Keratinocyte (primary cell): ENCODE results near the gene NEDD8. TPM values are rescaled to one million over a fixed set of nuclear protein-coding genes. Genes with fewer than 3 reads are reported as not detected.

Experiments used
- DNase-seq: peaks from one replicate; pipeline ENCODE4 v3.0.0-alpha.2; 2011; ENCODE audit warnings: low read depth, missing footprints, low spot score
- FAIRE-seq: peaks from 2 replicates; lab custom pipeline; 2011; peaks lifted over from hg19 to GRCh38; lab: Jason Lieb, UNC
- H2AFZ ChIP-seq: 2 replicates; pipeline ENCODE4 v1.6.0; 2012; ENCODE audit warnings: low read length, control low read depth, inconsistent platforms; ENCODE audit not compliant: control insufficient read depth
- H3K27ac ChIP-seq: 2 replicates; pipeline ENCODE4 v1.5.1; 2011; ENCODE audit warnings: low read length; ENCODE audit not compliant: control insufficient read depth, insufficient read depth
- H3K27me3 ChIP-seq: 3 replicates; pipeline ENCODE4 v1.6.0; 2011; ENCODE audit warnings: low read length; ENCODE audit not compliant: control insufficient read depth, insufficient read depth; ENCODE audit errors: extremely low read depth
- H3K36me3 ChIP-seq, 2 experiments: 2 replicates in 1 of 2; 3 replicates in 1 of 2; pipeline ENCODE4 v1.5.1; 2011; ENCODE audit warnings: low read length in 2 of 2, mild to moderate bottlenecking in 1 of 2; ENCODE audit not compliant: control insufficient read depth in 2 of 2, insufficient read depth in 2 of 2; ENCODE audit errors: extremely low read depth in 1 of 2
- H3K4me1 ChIP-seq: 3 replicates; pipeline ENCODE4 v1.5.1; 2011; ENCODE audit warnings: low read length; ENCODE audit not compliant: control insufficient read depth, insufficient read depth; ENCODE audit errors: extremely low read depth
- H3K4me2 ChIP-seq: 3 replicates; pipeline ENCODE4 v1.6.0; 2011; ENCODE audit warnings: low read depth, low read length; ENCODE audit not compliant: control insufficient read depth, insufficient read depth; ENCODE audit errors: extremely low read depth
- H3K4me3 ChIP-seq, 3 experiments: fragments of 200-600 bp in 1 of 3; sonication (generic) in 1 of 3; 2 replicates in 2 of 3; 3 replicates in 1 of 3; pipeline ENCODE4 v1.5.1; 2011 to 2016; ENCODE audit warnings: low read length in 3 of 3, mild to moderate bottlenecking in 3 of 3, control low read depth in 2 of 3, inconsistent platforms in 1 of 3, low read depth in 1 of 3, mixed read lengths in 1 of 3, mixed run types in 1 of 3, moderate library complexity in 1 of 3; ENCODE audit not compliant: control insufficient read depth in 2 of 3, insufficient read depth in 2 of 3; ENCODE audit errors: extremely low read depth in 1 of 3
- H3K79me2 ChIP-seq: 2 replicates; pipeline ENCODE4 v1.6.0; 2012; ENCODE audit warnings: low read length; ENCODE audit not compliant: control insufficient read depth, insufficient read depth
- H3K9ac ChIP-seq: 3 replicates; pipeline ENCODE4 v1.6.0; 2011; ENCODE audit warnings: low read length; ENCODE audit not compliant: control insufficient read depth, insufficient read depth; ENCODE audit errors: extremely low read depth
- H3K9me1 ChIP-seq: 3 replicates; pipeline ENCODE4 v1.6.0; 2011; ENCODE audit warnings: low read length; ENCODE audit not compliant: control insufficient read depth, insufficient read depth; ENCODE audit errors: extremely low read depth
- H3K9me3 ChIP-seq: 2 replicates; pipeline ENCODE4 v1.5.1; 2012; ENCODE audit warnings: low read depth, low read length; ENCODE audit not compliant: control insufficient read depth
- H4K20me1 ChIP-seq: 3 replicates; pipeline ENCODE4 v1.6.0; 2011; ENCODE audit warnings: low read length; ENCODE audit not compliant: control insufficient read depth, insufficient read depth; ENCODE audit errors: extremely low read depth
- CTCF ChIP-seq, 3 experiments: IDR thresholded peaks in 1 of 3; conservative IDR thresholded peaks in 1 of 3; optimal IDR thresholded peaks in 1 of 3; 2 replicates in 2 of 3; 3 replicates in 1 of 3; pipeline versions ENCODE3 to v1.5.1; 2011; ENCODE audit warnings: low read length in 3 of 3, mild to moderate bottlenecking in 3 of 3, moderate library complexity in 2 of 3, control low read depth in 1 of 3, inconsistent platforms in 1 of 3; ENCODE audit not compliant: insufficient read depth in 2 of 3; ENCODE audit errors: extremely low read depth in 1 of 3
- EZH2 ChIP-seq: IDR thresholded peaks from one replicate; pipeline ENCODE4 v1.6.1; 2012; ENCODE audit warnings: inconsistent platforms, mild to moderate bottlenecking, low read length, moderate library complexity
- dilution Hi-C: fragments of 300-500 bp; cut with MboI; formaldehyde crosslinking; loops from one replicate; pipeline ENCODE4 v1.7.0; 2020; ENCODE audit warnings: low sequenced_read_pairs; ENCODE audit not compliant: extremely low pct_ligation_motif_present
- polyA plus RNA-seq, 5 experiments: library from polyadenylated mRNA; depleted of rRNA in 3 of 5; stranded (reverse) in 3 of 5; stranded (forward) in 1 of 5; unstranded in 1 of 5; fragments of >200 nt; gene quantifications; 1 replicate in 1 of 5; 2 replicates in 3 of 5; 3 replicates in 1 of 5; pipeline versions ENCODE4 v1.2.1 to v1.2.3, GENCODE V29; 2011 to 2012; ENCODE audit warnings: missing spikeins in 2 of 5, low read depth in 1 of 5, low replicate concordance in 1 of 5

NEDD8 gene
- polyA plus RNA-seq, 1 donor (not counting 4 experiments of a cell fraction or from before 2014, with no cell fraction given), result 509 TPM

DNA sequence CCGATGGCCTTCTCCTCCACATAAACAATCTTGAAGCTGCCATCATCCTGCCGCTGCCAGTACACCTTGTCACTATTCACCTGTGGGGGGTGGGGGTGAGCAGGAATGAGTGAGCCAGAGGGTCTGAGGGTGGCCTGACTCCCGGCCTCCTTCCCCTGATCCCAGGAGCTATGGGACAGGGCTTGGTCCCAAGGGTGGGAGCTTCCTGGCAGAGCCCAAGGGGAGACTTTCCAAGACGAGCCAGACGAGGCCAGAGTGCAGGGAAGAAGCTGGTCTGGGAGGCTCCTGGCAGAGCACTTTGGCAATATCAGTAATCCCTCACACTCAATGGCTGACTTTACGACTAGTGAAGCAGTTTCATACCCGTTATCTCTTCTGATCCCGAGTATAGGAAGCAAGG lies 23.3 kb upstream of the NEDD8 start:
- TF ChIP-seq EZH2 (no peak), CTCF (optimal IDR thresholded peaks at IDR 0.05 in 1 of 3, IDR thresholded peaks at IDR 0.05 in 1 of 3, conservative IDR thresholded peaks at IDR 0.05 in 1 of 3; ENCODE audit: extremely low read depth in 1 of 3, insufficient read depth in 2 of 3, low read length in 3 of 3) (no peak)
- FAIRE-seq (no peak), DNase-seq (no peak)
- no peak overlapping the region for H3K27ac ChIP-seq
- no peak overlapping the region for H2AFZ ChIP-seq
- H4K20me1 ChIP-seq, result no peaks in the 10 kb centered on the region
- no peaks in the 10 kb centered on the region for H3K9me1 ChIP-seq
- peaks cover 18 to 25% of the 10 kb centered on the region in 2 experiments for H3K36me3 ChIP-seq
- H3K4me2 ChIP-seq, result no peak overlapping the region
- H3K79me2 ChIP-seq, result no peaks in the 10 kb centered on the region
- H3K4me3 ChIP-seq, result no peak overlapping the region
- no peak overlapping the region for H3K9ac ChIP-seq
- no peaks in the 10 kb centered on the region for H3K27me3 ChIP-seq
- dilution Hi-C loops, result no loop called here
- no peaks in the 10 kb centered on the region for H3K9me3 ChIP-seq
- H3K4me1 ChIP-seq, result peaks cover 13% of the 10 kb centered on the region

DNA sequence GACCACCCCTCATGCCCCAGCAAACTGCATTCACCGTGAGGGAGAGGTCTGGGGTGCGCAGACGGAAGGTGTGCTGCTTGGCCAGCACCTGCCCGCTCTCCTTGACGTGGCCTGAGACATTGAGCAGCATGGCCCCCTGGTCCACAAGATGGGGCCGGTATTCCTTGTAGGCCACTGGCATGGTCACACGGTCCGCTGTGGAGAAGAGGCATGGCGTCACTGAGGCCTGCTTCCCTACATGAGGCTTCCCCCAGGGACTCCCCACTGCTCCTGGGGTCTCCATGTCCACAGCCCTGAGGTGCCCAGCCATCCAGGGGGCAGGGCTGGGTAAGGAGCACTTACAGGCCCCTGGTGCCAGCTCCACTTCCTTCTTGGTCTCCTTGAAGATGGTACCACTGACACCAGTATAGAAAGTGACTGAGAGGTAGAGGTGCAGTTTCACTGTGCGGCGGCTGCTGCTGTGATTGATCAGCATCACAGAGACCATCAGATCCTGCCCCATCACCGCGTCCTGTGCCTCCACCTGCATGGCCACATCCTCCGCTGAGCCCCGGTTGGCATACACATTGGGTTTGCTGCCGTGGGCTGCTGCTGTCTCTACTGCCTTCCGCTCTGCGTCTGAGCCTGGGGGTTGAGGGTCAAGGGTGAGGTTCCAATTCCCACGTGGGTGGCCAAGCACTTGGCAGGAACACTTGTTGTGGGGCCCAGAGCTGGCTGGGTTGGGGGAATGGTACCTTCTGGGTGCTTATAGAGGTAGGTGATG lies 22.6 kb upstream of the NEDD8 start:
- no peaks in the 10 kb centered on the region for H3K9me3 ChIP-seq
- no peak overlapping the region for H3K9ac ChIP-seq
- H3K4me3 ChIP-seq, result no peak overlapping the region
- no peaks in the 10 kb centered on the region for H3K27me3 ChIP-seq
- no peak overlapping the region for H3K4me2 ChIP-seq
- peaks cover 18 to 28% of the 10 kb centered on the region in 2 experiments for H3K36me3 ChIP-seq
- H3K79me2 ChIP-seq, result no peaks in the 10 kb centered on the region
- DNase-seq (no peak), FAIRE-seq (no peak)
- no peaks in the 10 kb centered on the region for H3K9me1 ChIP-seq
- TF ChIP-seq EZH2 (no peak), CTCF (optimal IDR thresholded peaks at IDR 0.05 in 1 of 3, IDR thresholded peaks at IDR 0.05 in 1 of 3, conservative IDR thresholded peaks at IDR 0.05 in 1 of 3; ENCODE audit: extremely low read depth in 1 of 3, insufficient read depth in 2 of 3, low read length in 3 of 3) (no peak)
- H4K20me1 ChIP-seq, result no peaks in the 10 kb centered on the region
- H3K4me1 ChIP-seq, result peaks cover 13% of the 10 kb centered on the region
- dilution Hi-C loops, result no loop called here
- H3K27ac ChIP-seq, result no peak overlapping the region
- H2AFZ ChIP-seq, result no peak overlapping the region
